ENCODE measurements around the gene IFI16.
"Not testable (repeated sequence)": the region's sequence is repeated elsewhere in the genome, so short reads cannot be mapped to it uniquely, and the experiment has no call there.

Gene IFI16

DNA sequence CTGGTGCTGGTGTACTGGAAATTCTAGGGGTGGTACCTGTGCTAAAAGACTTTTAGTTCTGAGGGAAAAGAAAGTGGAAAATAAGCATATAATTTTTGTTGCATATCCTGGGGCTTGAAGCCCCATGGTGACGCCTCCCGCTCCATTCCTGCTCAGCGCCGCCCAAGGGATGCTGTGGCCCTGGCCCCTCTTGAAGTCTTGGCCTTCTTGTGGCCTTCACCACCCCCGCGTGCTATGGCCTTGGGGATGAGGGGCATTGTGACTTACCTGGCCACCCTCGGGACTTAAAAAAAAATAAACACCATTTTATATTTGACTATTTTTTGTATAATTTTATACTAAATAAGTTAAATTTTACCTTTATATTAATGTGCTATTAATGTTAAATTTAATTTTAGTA lies 15.3 kb downstream of the IFI16 start (continued):
- TF ChIP-seq ZNF354C (tag by site-specific recombination; IDR thresholded peaks at IDR 0.05; ENCODE audit: borderline replicate concordance, low read depth) (no peak), ZNF510 (tag by site-specific recombination; IDR thresholded peaks at IDR 0.05; ENCODE audit: insufficient replicate concordance) (no peak), GLIS2 (tag by site-specific recombination; IDR thresholded peaks at IDR 0.05) (no peak), ZNF76 (tag by site-specific recombination; IDR thresholded peaks at IDR 0.05; ENCODE audit: borderline replicate concordance, low read depth) (no peak), ZNF837 (tag by site-specific recombination; IDR thresholded peaks at IDR 0.05) (no peak), ZNF155 (tag by site-specific recombination; IDR thresholded peaks at IDR 0.05) (no peak)
- TF ChIP-seq, protein P1, sequence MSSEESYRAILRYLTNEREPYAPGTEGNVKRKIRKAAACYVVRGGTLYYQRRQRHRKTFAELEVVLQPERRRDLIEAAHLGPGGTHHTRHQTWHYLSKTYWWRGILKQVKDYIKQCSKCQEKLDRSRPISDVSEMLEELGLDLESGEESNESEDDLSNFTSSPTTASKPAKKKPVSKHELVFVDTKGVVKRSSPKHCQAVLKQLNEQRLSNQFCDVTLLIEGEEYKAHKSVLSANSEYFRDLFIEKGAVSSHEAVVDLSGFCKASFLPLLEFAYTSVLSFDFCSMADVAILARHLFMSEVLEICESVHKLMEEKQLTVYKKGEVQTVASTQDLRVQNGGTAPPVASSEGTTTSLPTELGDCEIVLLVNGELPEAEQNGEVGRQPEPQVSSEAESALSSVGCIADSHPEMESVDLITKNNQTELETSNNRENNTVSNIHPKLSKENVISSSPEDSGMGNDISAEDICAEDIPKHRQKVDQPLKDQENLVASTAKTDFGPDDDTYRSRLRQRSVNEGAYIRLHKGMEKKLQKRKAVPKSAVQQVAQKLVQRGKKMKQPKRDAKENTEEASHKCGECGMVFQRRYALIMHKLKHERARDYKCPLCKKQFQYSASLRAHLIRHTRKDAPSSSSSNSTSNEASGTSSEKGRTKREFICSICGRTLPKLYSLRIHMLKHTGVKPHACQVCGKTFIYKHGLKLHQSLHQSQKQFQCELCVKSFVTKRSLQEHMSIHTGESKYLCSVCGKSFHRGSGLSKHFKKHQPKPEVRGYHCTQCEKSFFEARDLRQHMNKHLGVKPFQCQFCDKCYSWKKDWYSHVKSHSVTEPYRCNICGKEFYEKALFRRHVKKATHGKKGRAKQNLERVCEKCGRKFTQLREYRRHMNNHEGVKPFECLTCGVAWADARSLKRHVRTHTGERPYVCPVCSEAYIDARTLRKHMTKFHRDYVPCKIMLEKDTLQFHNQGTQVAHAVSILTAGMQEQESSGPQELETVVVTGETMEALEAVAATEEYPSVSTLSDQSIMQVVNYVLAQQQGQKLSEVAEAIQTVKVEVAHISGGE (tag by site-specific recombination; conservative IDR thresholded peaks at IDR 0.05; ENCODE audit: low read depth), result no peak
- TF ChIP-seq, protein P2, sequence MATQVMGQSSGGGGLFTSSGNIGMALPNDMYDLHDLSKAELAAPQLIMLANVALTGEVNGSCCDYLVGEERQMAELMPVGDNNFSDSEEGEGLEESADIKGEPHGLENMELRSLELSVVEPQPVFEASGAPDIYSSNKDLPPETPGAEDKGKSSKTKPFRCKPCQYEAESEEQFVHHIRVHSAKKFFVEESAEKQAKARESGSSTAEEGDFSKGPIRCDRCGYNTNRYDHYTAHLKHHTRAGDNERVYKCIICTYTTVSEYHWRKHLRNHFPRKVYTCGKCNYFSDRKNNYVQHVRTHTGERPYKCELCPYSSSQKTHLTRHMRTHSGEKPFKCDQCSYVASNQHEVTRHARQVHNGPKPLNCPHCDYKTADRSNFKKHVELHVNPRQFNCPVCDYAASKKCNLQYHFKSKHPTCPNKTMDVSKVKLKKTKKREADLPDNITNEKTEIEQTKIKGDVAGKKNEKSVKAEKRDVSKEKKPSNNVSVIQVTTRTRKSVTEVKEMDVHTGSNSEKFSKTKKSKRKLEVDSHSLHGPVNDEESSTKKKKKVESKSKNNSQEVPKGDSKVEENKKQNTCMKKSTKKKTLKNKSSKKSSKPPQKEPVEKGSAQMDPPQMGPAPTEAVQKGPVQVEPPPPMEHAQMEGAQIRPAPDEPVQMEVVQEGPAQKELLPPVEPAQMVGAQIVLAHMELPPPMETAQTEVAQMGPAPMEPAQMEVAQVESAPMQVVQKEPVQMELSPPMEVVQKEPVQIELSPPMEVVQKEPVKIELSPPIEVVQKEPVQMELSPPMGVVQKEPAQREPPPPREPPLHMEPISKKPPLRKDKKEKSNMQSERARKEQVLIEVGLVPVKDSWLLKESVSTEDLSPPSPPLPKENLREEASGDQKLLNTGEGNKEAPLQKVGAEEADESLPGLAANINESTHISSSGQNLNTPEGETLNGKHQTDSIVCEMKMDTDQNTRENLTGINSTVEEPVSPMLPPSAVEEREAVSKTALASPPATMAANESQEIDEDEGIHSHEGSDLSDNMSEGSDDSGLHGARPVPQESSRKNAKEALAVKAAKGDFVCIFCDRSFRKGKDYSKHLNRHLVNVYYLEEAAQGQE (tag by site-specific recombination; IDR thresholded peaks at IDR 0.05), result no peak

DNA sequence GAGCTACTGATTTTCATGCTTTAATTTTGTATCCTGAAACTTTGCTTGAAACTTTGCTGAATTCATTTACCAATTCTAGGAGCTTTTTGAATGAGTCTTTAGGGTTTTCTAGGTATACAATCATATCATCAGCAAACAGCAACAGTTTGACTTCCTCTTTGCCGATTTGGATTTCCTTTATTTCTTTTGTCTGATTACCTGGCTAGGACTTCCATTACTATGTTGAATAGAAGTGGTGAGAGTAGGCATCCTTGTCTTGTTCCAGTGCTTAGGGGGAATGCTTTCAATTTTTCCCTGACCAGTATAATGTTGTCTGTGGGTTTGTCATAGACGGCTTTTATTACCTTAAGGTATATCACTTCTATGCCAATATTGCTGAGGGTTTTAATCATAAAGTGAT lies 17.1 kb downstream of the IFI16 start:
- POLR2A ChIA-PET, result not testable (repeated sequence)
- CTCF ChIA-PET, result interaction anchor here (0.7 to 1.0 kb wide), 2 partner anchors 28 to 249 kb away, joined by 3 to 4 read pairs; no protein-coding TSS in a partner anchor
- H3K36me3 ChIP-seq (ENCODE audit: control insufficient read depth in 2 of 2, insufficient read depth in 1 of 2, low read length in 2 of 2), result peaks cover 0 to 43% of the 10 kb centered on the region in 2 experiments; a peak in 2 of 3 replicates

DNA sequence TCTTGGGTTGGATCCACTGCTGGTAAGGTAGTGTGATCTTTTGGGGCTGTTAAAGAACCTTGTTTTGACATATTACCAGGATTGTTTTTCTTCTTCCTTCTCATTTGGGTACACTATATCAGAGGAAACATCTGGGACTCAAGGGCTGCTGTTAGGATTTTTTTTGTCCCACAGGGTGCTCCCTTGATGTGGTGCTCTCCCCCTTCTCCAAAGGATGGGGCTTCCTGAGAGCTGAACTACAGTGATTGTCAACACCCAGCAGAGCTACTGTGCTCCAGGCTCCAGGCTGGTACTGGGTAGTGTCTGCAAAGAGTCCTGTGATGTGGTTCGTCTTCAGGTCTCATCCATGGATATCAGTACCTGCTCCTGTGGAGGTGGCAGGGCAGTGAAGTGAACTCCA lies 20.6 kb downstream of the IFI16 start:
- Histone ChIP-seq H3K9me3 (ENCODE audit: control insufficient read depth, insufficient read depth, low read depth, low read length) (no peaks in the 10 kb centered on the region), H3K4me3 (ENCODE audit: low read depth, low read length) (no peak overlapping the region), H3K36me3 (ENCODE audit: control insufficient read depth in 2 of 2, insufficient read depth in 1 of 2, low read length in 2 of 2) (peaks cover 8 to 58% of the 10 kb centered on the region in 2 experiments; a peak in 2 of 3 replicates), H3K4me1 (ENCODE audit: control insufficient read depth, insufficient read depth, low read length) (no peaks in the 10 kb centered on the region), H3K27ac (ENCODE audit: extremely low read depth, low read depth, low read length) (no peak overlapping the region)
- POLR2A ChIA-PET, result no interaction called here
- CTCF ChIA-PET, result interaction anchor here (1.3 kb wide), 1 partner anchor 42 kb away, joined by 3 read pairs; no protein-coding TSS in a partner anchor
- no peak for TF ChIP-seq ZNF530 (tag by site-specific recombination; IDR thresholded peaks at IDR 0.05; ENCODE audit: low read depth)
- TF ChIP-seq ZNF24 (tag by site-specific recombination; IDR thresholded peaks at IDR 0.05), result no peak
- no peak for TF ChIP-seq ZNF660 (tag by site-specific recombination; IDR thresholded peaks at IDR 0.05)
- no peak for TF ChIP-seq ZNF211 (tag by site-specific recombination; IDR thresholded peaks at IDR 0.05; ENCODE audit: low read depth)
- no peak for TF ChIP-seq ZNF23 (tag by site-specific recombination; IDR thresholded peaks at IDR 0.05; ENCODE audit: borderline replicate concordance)
- TF ChIP-seq ZNF169 (tag by site-specific recombination; IDR thresholded peaks at IDR 0.05), result no peak
- no peak for TF ChIP-seq SP7 (tag by site-specific recombination; IDR thresholded peaks at IDR 0.05)
- TF ChIP-seq ZNF37A (tag by site-specific recombination; IDR thresholded peaks at IDR 0.05), result no peak
- no peak for TF ChIP-seq ZNF777 (tag by site-specific recombination; IDR thresholded peaks at IDR 0.05; ENCODE audit: borderline replicate concordance)
- no peak for TF ChIP-seq ZNF707 (tag by site-specific recombination; IDR thresholded peaks at IDR 0.05)
- no peak for TF ChIP-seq ZNF138 (tag by site-specific recombination; IDR thresholded peaks at IDR 0.05; ENCODE audit: borderline replicate concordance)
- no peak for TF ChIP-seq ZNF501 (tag by site-specific recombination; IDR thresholded peaks at IDR 0.05)
- no peak for TF ChIP-seq ZNF121 (tag by site-specific recombination; IDR thresholded peaks at IDR 0.05)
- no peak for TF ChIP-seq KLF1 (tag by site-specific recombination; IDR thresholded peaks at IDR 0.05)
- TF ChIP-seq ZSCAN4 (tag by site-specific recombination; IDR thresholded peaks at IDR 0.05), result no peak
- TF ChIP-seq MEIS1 (CRISPR knock-in tag; IDR thresholded peaks at IDR 0.05; ENCODE audit: borderline replicate concordance), result no peak
- no peak for TF ChIP-seq ZNF157 (tag by site-specific recombination; IDR thresholded peaks at IDR 0.05)

More for the DNA sequence above, 17.1 kb downstream of the IFI16 start:
- H3K27ac ChIP-seq (ENCODE audit: extremely low read depth, low read depth, low read length); H3K4me1 ChIP-seq (ENCODE audit: control insufficient read depth, insufficient read depth, low read length); H3K4me3 ChIP-seq (ENCODE audit: low read depth, low read length); H3K9me3 ChIP-seq (ENCODE audit: control insufficient read depth, insufficient read depth, low read depth, low read length): not testable (repeated sequence)

All from HEK293 (cell line).